Tibial nerve (tissue), 4 donors: Measurements from ENCODE around the gene SRR. TPM values are rescaled to one million over a fixed set of nuclear protein-coding genes. Genes with fewer than 3 reads are reported as not detected.

Source experiments
- DNase-seq, 2 donors: peaks; one replicate each; pipeline ENCODE4 v3.0.0-alpha.2; 2019; ENCODE audit warnings: low spot score in 2 of 2
- H3K27ac ChIP-seq, 4 donors: fragments of 200-600 bp; sonication (generic) in 3 of 4; one replicate each; pipeline ENCODE4 v1.5.1; 2017 to 2019; ENCODE audit warnings: mild to moderate bottlenecking in 1 of 4
- H3K27me3 ChIP-seq, 2 donors: fragments of 200-600 bp; sonication (generic) in 1 of 2; one replicate each; pipeline versions ENCODE4 v1.5.1 to v1.6.0; 2017 to 2019
- H3K36me3 ChIP-seq, 3 donors: fragments of 200-600 bp; sonication (generic); one replicate each; pipeline ENCODE4 v1.5.1; 2018 to 2019
- H3K4me1 ChIP-seq, 4 donors: fragments of 200-600 bp; sonication (generic) in 3 of 4; one replicate each; pipeline ENCODE4 v1.5.1; 2017 to 2019
- H3K4me3 ChIP-seq, 4 donors: fragments of 200-600 bp; sonication (generic) in 3 of 4; one replicate each; pipeline ENCODE4 v1.5.1; 2017 to 2019; ENCODE audit warnings: mild to moderate bottlenecking in 1 of 4, moderate library complexity in 1 of 4
- H3K9me3 ChIP-seq, 4 donors: fragments of 200-600 bp; sonication (generic) in 3 of 4; one replicate each; pipeline ENCODE4 v1.5.1; 2017 to 2019
- EP300 ChIP-seq, 2 donors: sonication (generic); formaldehyde crosslinking; IDR thresholded peaks; one replicate each; pipeline ENCODE4 v1.6.1; 2017; ENCODE audit warnings: antibody characterized with exemption in 2 of 2, mild to moderate bottlenecking in 1 of 2
- POLR2A ChIP-seq, 2 donors: fragments of 450-650 bp; IDR thresholded peaks; one replicate each; pipeline ENCODE4 v1.6.1; 2017; ENCODE audit warnings: antibody characterized with exemption in 2 of 2, mild to moderate bottlenecking in 2 of 2, moderate library complexity in 2 of 2
- WGBS, 2 donors: methylation state at CpG; one replicate each; pipeline ENCODE4 v1.1.5; 2018; 5-methylcytosine and 5-hydroxymethylcytosine counted together
- total RNA-seq, 4 donors: library from RNA; depleted of rRNA; stranded (reverse); fragments of >200 nt; gene quantifications; one replicate each; pipeline ENCODE4 v1.1.0, GENCODE V29; 2016
- TF ChIP-seq, protein P1 (sequence below), 5 experiments: fragments of 200-600 bp in 3 of 5; fragments of 450-650 bp in 2 of 5; sonication (generic) in 3 of 5; IDR thresholded peaks; one replicate each; pipeline ENCODE4 v1.5.1; 2016 to 2019; ENCODE audit warnings: antibody characterized with exemption in 5 of 5, mild to moderate bottlenecking in 3 of 5, moderate library complexity in 2 of 5

SRR gene
- total RNA-seq, 4 donors from 2014 or later = 6.3 to 13.8 (median 7.9) TPM

DNA sequence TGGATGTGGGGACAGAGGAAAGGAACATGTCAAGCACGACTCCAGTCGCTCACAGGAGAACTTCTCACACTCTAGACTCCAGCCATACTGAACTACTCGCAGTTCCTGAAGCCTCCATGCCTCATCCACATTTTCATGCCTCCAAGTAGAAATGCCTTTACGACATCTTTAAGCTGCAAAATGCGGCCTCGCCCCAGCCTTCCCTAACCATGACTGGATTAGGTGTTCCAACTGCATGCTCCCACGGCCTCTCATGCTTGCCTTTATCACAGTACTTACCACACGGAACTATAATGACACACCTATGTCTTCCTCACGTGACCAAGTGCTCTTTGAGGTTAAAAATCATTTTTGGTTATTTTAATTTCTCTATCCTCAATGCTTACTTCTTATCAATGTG lies 24.0 kb upstream of the SRR start:
- 91 to 93% methylated on average over 9 of the region's 9 CpGs for WGBS, 2 donors
- DNase-seq = no peak
- Histone ChIP-seq H3K9me3 (no peaks in the 10 kb centered on the region), H3K36me3 (peaks cover 0 to 89% (median 8%) of the 10 kb centered on the region in 3 donors), H3K4me3 (no peak overlapping the region), H3K27me3 (no peaks in the 10 kb centered on the region), H3K4me1 (peaks cover 0 to 3% (median 0%) of the 10 kb centered on the region in 4 donors), H3K27ac (no peak overlapping the region)
- TF ChIP-seq POLR2A (IDR thresholded peaks at IDR 0.05) = no peak
- no peak for TF ChIP-seq EP300 (IDR thresholded peaks at IDR 0.05)
- TF ChIP-seq, protein P1, sequence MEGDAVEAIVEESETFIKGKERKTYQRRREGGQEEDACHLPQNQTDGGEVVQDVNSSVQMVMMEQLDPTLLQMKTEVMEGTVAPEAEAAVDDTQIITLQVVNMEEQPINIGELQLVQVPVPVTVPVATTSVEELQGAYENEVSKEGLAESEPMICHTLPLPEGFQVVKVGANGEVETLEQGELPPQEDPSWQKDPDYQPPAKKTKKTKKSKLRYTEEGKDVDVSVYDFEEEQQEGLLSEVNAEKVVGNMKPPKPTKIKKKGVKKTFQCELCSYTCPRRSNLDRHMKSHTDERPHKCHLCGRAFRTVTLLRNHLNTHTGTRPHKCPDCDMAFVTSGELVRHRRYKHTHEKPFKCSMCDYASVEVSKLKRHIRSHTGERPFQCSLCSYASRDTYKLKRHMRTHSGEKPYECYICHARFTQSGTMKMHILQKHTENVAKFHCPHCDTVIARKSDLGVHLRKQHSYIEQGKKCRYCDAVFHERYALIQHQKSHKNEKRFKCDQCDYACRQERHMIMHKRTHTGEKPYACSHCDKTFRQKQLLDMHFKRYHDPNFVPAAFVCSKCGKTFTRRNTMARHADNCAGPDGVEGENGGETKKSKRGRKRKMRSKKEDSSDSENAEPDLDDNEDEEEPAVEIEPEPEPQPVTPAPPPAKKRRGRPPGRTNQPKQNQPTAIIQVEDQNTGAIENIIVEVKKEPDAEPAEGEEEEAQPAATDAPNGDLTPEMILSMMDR (IDR thresholded peaks at IDR 0.05) = no peak

DNA sequence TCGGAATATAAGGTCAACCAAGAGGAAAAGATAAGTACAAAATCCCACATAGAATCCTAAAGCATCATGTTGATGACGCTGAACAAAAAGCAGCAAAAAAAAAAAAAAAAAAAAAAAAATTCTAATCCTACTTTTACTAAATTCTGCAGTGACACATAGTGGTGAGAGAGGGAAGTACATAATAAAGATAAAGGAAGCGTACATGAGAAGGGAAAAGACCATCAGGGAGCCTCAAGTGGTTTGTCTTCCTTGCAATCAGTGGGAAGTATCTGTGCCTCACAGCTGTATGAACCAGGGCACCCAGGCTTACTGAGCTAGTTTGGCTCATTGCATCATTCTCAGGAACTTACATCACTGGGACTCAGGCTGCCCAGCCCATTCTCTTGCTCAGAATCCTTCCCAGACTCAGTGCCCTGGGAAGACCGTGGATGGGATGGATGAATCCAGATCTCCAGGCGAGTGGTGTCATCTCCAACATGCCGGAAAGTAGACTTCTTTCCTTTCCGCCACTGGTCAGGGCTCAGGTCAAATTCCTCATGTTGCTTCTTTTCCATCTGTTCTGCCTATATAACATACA lies 21.4 kb upstream of the SRR start:
- H3K4me3 ChIP-seq = no peak overlapping the region
- peak in 1 of 2 donors; percentile 39 for DNase-seq
- no peaks in the 10 kb centered on the region for H3K9me3 ChIP-seq
- WGBS, 2 donors = 60 to 62% methylated on average over 7 of the region's 7 CpGs
- no peaks in the 10 kb centered on the region for H3K27me3 ChIP-seq
- no peak overlapping the region for H3K27ac ChIP-seq
- H3K4me1 ChIP-seq = peaks cover 0 to 3% (median 0%) of the 10 kb centered on the region in 4 donors
- TF ChIP-seq EP300 (IDR thresholded peaks at IDR 0.05) (peak in 1 of 2 donors; percentile 28), POLR2A (IDR thresholded peaks at IDR 0.05) (no peak)
- TF ChIP-seq, protein P1 (IDR thresholded peaks at IDR 0.05) = peak; percentile 38 to 63 (median 45)
- peaks cover 0 to 79% (median 8%) of the 10 kb centered on the region in 3 donors for H3K36me3 ChIP-seq

DNA sequence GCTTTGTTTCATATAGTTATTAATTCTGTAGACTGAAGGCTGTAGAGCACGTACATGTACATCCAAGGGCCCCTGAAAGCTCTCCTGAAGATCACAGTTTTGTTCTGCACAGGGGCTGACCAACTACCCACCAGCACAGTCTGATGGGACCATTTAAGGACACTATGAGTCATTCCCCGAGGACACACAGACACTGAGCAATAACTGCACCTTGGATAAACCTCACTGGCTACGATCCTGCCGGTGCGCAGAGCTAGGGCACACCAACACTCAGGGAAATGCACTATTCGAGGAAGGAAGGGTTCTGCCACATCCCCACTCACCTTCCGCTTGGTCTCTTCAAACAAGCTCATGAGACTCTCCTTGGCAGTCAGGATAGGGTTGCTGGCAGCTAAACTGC lies 20.4 kb upstream of the SRR start:
- whole genome bisulfite sequencing, 2 donors = 82 to 93% methylated on average over 7 of the region's 7 CpGs
- H3K36me3 ChIP-seq = peaks cover 0 to 79% (median 8%) of the 10 kb centered on the region in 3 donors

DNA sequence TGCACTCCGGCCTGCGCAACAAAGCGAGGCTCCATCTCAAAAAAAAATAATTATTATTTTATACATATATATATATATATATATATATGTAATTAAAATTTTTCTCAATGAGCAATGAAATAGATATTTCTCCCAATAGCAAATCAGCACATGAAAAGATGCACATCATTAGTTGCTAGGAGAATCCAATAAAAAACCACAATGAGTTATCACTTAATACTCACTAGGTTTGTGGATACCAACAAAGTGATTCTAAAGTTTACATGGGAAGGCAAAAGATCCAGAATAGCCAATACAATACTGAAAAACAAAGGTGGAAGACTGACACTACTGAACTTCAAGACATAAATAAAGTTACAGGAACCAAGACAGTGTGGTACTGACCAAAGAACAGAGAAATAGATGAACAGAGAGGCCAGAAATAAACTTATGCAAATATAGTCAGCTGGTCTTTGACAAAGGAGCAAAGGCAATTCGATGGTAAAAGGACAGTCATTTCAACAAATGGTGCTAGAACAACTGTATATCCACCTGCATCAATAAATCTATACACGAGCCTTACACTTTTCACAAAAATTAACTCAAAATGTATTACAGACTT lies 13.8 kb upstream of the SRR start:
- no peak overlapping the region for H3K27ac ChIP-seq
- H3K4me3 ChIP-seq = no peak overlapping the region
- no peaks in the 10 kb centered on the region for H3K9me3 ChIP-seq
- TF ChIP-seq, protein P1 (IDR thresholded peaks at IDR 0.05) = no peak
- no peak for TF ChIP-seq EP300 (IDR thresholded peaks at IDR 0.05)
- no peak for TF ChIP-seq POLR2A (IDR thresholded peaks at IDR 0.05)
- peaks cover 3 to 87% (median 7%) of the 10 kb centered on the region in 3 donors for H3K36me3 ChIP-seq
- H3K27me3 ChIP-seq = no peaks in the 10 kb centered on the region
- DNase-seq = no peak
- no peaks in the 10 kb centered on the region for H3K4me1 ChIP-seq
- WGBS, 2 donors = 93 to 94% methylated on average over 5 of the region's 5 CpGs

More for the DNA sequence above, 20.4 kb upstream of the SRR start:
- Histone ChIP-seq H3K27me3 (no peaks in the 10 kb centered on the region), H3K9me3 (no peaks in the 10 kb centered on the region), H3K27ac (no peak overlapping the region), H3K4me3 (no peak overlapping the region), H3K4me1 (peaks cover 0 to 3% (median 0%) of the 10 kb centered on the region in 4 donors)
- DNase-seq = no peak
- TF ChIP-seq, protein P1 (IDR thresholded peaks at IDR 0.05) = no peak
- TF ChIP-seq EP300 (IDR thresholded peaks at IDR 0.05) = no peak
- TF ChIP-seq POLR2A (IDR thresholded peaks at IDR 0.05) = no peak

DNA sequence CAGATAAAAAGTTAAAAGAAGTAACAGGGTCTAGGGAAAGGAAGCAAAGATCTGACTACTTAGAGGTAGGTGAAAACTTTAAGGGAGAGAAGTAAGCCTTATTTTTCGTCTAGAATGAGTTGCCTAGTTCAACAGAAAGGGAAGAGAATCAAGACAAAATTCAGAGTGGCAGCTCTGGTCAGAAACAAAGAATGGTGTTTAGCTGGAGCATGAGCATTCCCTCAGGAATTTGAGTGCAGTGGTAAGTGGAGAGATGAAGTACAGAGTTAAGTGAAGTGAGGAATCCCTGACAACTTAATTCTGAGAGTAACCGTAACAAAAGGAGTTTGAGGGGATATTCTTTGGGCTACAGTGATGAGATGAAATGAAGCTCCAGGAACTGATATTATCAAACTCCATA lies 11.7 kb upstream of the SRR start:
- Histone ChIP-seq H3K36me3 (peaks cover 3 to 99% (median 14%) of the 10 kb centered on the region in 3 donors), H3K27ac (no peak overlapping the region), H3K27me3 (no peaks in the 10 kb centered on the region), H3K4me3 (no peak overlapping the region), H3K9me3 (no peaks in the 10 kb centered on the region), H3K4me1 (peaks cover 0 to 4% (median 0%) of the 10 kb centered on the region in 4 donors)
- WGBS, 2 donors = 80 to 83% methylated on average over 2 of the region's 2 CpGs
- no peak for TF ChIP-seq EP300 (IDR thresholded peaks at IDR 0.05)
- TF ChIP-seq, protein P1 (IDR thresholded peaks at IDR 0.05) = no peak
- no peak for TF ChIP-seq POLR2A (IDR thresholded peaks at IDR 0.05)
- no peak for DNase-seq
